Measurements from ENCODE around the gene COX19.

COX19 gene

GRCh38 chr7:988963-989529, 13.7 kb upstream of the COX19 start:
- Mint-ChIP-seq H3K27me3 (ENCODE audit: low read depth, poor library complexity) (no peaks in the 10 kb centered on the region), H3K36me3 (ENCODE audit: low read depth) (no peaks in the 10 kb centered on the region), H3K4me3 (no peak overlapping the region), H3K27ac (no peak overlapping the region), H3K4me1 (peaks cover 29% of the 10 kb centered on the region), H3K9me3 (no peaks in the 10 kb centered on the region)
- TF ChIP-seq CTCF (IDR thresholded peaks at IDR 0.05): no peak
- DNase-seq: no peak

- peaks cover 29% of the 10 kb centered on the region for H3K4me1 Mint-ChIP-seq
- no peak for TF ChIP-seq CTCF (IDR thresholded peaks at IDR 0.05)
- no peak overlapping the region for H3K27ac Mint-ChIP-seq
- no peak overlapping the region for H3K4me3 Mint-ChIP-seq
- H3K36me3 Mint-ChIP-seq (ENCODE audit: low read depth): no peaks in the 10 kb centered on the region
- no peak for DNase-seq
- H3K9me3 Mint-ChIP-seq: no peaks in the 10 kb centered on the region
- no peaks in the 10 kb centered on the region for H3K27me3 Mint-ChIP-seq (ENCODE audit: low read depth, poor library complexity)
These were observed 13.1 kb upstream of the COX19 start for GRCh38 chr7:988426-988911.

GRCh38 chr7:987909-988308, 12.6 kb upstream of the COX19 start:
- DNase-seq: no peak
- Mint-ChIP-seq H3K4me3 (no peak overlapping the region), H3K4me1 (peaks cover 23% of the 10 kb centered on the region), H3K27ac (no peak overlapping the region), H3K27me3 (ENCODE audit: low read depth, poor library complexity) (no peaks in the 10 kb centered on the region), H3K36me3 (ENCODE audit: low read depth) (no peaks in the 10 kb centered on the region), H3K9me3 (no peaks in the 10 kb centered on the region)
- no peak for TF ChIP-seq CTCF (IDR thresholded peaks at IDR 0.05)

- no peak for DNase-seq
- Mint-ChIP-seq H3K4me1 (peaks cover 21% of the 10 kb centered on the region), H3K4me3 (no peak overlapping the region), H3K27ac (no peak overlapping the region), H3K36me3 (ENCODE audit: low read depth) (no peaks in the 10 kb centered on the region), H3K9me3 (no peaks in the 10 kb centered on the region), H3K27me3 (ENCODE audit: low read depth, poor library complexity) (no peaks in the 10 kb centered on the region)
- no peak for TF ChIP-seq CTCF (IDR thresholded peaks at IDR 0.05)
These were observed 11.7 kb upstream of the COX19 start for GRCh38 chr7:986766-987751.

- H3K27ac Mint-ChIP-seq: no peak overlapping the region
- no peak overlapping the region for H3K4me3 Mint-ChIP-seq
- H3K9me3 Mint-ChIP-seq: no peaks in the 10 kb centered on the region
- DNase-seq: no peak
- H3K36me3 Mint-ChIP-seq (ENCODE audit: low read depth): no peaks in the 10 kb centered on the region
- peaks cover 12% of the 10 kb centered on the region for H3K4me1 Mint-ChIP-seq
- H3K27me3 Mint-ChIP-seq (ENCODE audit: low read depth, poor library complexity): no peaks in the 10 kb centered on the region
- no peak for TF ChIP-seq CTCF (IDR thresholded peaks at IDR 0.05)
These were observed 10.8 kb upstream of the COX19 start for GRCh38 chr7:985915-986741.
